OCI-LY3 (cell line): ENCODE measurements around the gene CYP26B1.

Source experiments
- CTCF ChIP-seq: fragments of 200-600, 300-600 bp; sonication (generic); IDR thresholded peaks from 2 replicates; pipeline ENCODE4 v1.5.1; 2014; ENCODE audit warnings: antibody characterized with exemption, low read length, low read depth
- EZH2phosphoT487 ChIP-seq: fragments of 200-600 bp; shearing (Covaris generic); IDR thresholded peaks from 2 replicates; pipeline ENCODE4 v1.6.1; 2018; ENCODE audit warnings: antibody characterized with exemption, mixed run types, low read depth

- no peak for TF ChIP-seq CTCF
- TF ChIP-seq EZH2phosphoT487 = no peak
Observed at GRCh38 chr2:72094701-72095100, 53.0 kb downstream of the CYP26B1 start.
